HG03469 (cell line): ENCODE results near the gene IGSF22.

ENCODE experiments used
- ATAC-seq: cut with Tn5 transposase; IDR thresholded peaks from one replicate; pipeline ENCODE4 v1.9.1; 2021; ENCODE audit warnings: mild to moderate bottlenecking, moderate library complexity, moderate number of reproducible peaks; ENCODE audit not compliant: unreplicated experiment

The IGSF22 gene

GRCh38 chr11:18726040-18726439 is at the start of gene IGSF22:
Gene IGSF22, minus strand, starts transcription at chr11:18726188. Its CDS starts 1,952 bp downstream, at chr11:18724236.
- ATAC-seq, result no peak

- ATAC-seq, result no peak
Measured at GRCh38 chr11:18774801-18775200, 48.8 kb upstream of the IGSF22 start.

GRCh38 chr11:18773681-18774080 is 47.7 kb upstream of the IGSF22 start:
- ATAC-seq, result no peak

- ATAC-seq, result no peak
Measured at GRCh38 chr11:18773104-18773503, 47.1 kb upstream of the IGSF22 start.

- ATAC-seq, result no peak
Measured at GRCh38 chr11:18772211-18772610, 46.2 kb upstream of the IGSF22 start.

- no peak for ATAC-seq
Measured at GRCh38 chr11:18771266-18772035, 45.5 kb upstream of the IGSF22 start.

GRCh38 chr11:18770479-18771125 is 44.6 kb upstream of the IGSF22 start:
- ATAC-seq, result no peak

GRCh38 chr11:18769802-18770456 is 43.9 kb upstream of the IGSF22 start:
- ATAC-seq, result no peak

GRCh38 chr11:18768978-18769377 is 43.0 kb upstream of the IGSF22 start:
- no peak for ATAC-seq

- peak; percentile 96 for ATAC-seq
Measured at GRCh38 chr11:18768472-18768901, 42.5 kb upstream of the IGSF22 start.

GRCh38 chr11:18766015-18766414 is 40.0 kb upstream of the IGSF22 start:
- no peak for ATAC-seq

- ATAC-seq, result no peak
Measured at GRCh38 chr11:18765554-18765953, 39.6 kb upstream of the IGSF22 start.

GRCh38 chr11:18761741-18762140 is 35.8 kb upstream of the IGSF22 start:
- no peak for ATAC-seq

GRCh38 chr11:18761144-18761543 is 35.2 kb upstream of the IGSF22 start:
- no peak for ATAC-seq

- no peak for ATAC-seq
Measured at GRCh38 chr11:18757811-18758210, 31.8 kb upstream of the IGSF22 start.

GRCh38 chr11:18756889-18757288 is 30.9 kb upstream of the IGSF22 start:
- no peak for ATAC-seq

- no peak for ATAC-seq
Measured at GRCh38 chr11:18754308-18754707, 28.3 kb upstream of the IGSF22 start.

- no peak for ATAC-seq
Measured at GRCh38 chr11:18752502-18752901, 26.5 kb upstream of the IGSF22 start.

- ATAC-seq, result no peak
Measured at GRCh38 chr11:18750944-18751343, 25.0 kb upstream of the IGSF22 start.

GRCh38 chr11:18749681-18750319 is 23.8 kb upstream of the IGSF22 start:
- no peak for ATAC-seq

- no peak for ATAC-seq
Measured at GRCh38 chr11:18748766-18749365, 22.9 kb upstream of the IGSF22 start.
